HepG2 (cell line): ENCODE measurements around the gene TP53BP2.

Source experiments
- ZBTB21 ChIP-seq: sonication (generic); formaldehyde crosslinking; IDR thresholded peaks from 2 replicates; pipeline ENCODE4 v1.4.0; 2020; ENCODE audit warnings: missing genetic modification reagents
- TF ChIP-seq, protein P1 (sequence below): sonication (generic); formaldehyde crosslinking; IDR thresholded peaks from one replicate; pipeline ENCODE4 v1.5.1; 2020; ENCODE audit warnings: mild to moderate bottlenecking, missing genetic modification reagents; ENCODE audit errors: not compliant biosample characterization

DNA sequence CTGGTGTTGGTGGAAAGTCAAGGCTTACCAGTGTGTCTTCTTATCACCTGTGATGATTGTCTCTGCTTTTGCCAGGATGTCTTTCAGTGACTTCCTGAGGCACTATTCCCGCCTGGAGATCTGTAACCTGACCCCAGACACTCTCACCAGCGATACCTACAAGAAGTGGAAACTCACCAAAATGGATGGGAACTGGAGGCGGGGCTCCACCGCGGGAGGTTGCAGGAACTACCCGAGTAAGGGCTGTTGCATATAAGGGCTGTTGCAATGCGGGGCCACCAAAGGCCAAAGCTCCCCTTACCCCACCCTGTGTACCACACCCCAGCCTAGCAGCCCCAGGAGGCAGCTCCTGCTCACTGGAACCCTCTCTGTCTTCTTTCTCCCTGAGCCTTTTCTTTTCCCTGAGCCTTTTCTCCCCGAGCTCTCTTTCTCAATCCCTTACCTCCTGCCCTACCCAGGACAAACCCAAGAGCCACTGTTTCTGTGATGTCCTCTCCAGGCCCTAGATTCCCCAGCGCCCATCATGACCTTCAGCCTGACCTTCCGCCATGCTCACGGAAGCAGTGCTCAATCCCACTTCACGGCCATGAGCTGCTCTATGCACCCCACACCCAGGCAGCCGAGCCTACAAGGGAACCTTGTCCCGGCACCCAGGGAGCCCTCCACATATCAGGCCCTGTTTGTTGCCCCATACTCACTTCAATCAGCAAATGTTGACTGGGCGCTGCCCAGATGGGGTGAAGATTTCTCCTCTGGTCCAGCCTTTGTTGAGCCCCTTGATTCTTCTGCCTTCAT lies 92.8 kb downstream of the TP53BP2 start:
- TF ChIP-seq, protein P1, sequence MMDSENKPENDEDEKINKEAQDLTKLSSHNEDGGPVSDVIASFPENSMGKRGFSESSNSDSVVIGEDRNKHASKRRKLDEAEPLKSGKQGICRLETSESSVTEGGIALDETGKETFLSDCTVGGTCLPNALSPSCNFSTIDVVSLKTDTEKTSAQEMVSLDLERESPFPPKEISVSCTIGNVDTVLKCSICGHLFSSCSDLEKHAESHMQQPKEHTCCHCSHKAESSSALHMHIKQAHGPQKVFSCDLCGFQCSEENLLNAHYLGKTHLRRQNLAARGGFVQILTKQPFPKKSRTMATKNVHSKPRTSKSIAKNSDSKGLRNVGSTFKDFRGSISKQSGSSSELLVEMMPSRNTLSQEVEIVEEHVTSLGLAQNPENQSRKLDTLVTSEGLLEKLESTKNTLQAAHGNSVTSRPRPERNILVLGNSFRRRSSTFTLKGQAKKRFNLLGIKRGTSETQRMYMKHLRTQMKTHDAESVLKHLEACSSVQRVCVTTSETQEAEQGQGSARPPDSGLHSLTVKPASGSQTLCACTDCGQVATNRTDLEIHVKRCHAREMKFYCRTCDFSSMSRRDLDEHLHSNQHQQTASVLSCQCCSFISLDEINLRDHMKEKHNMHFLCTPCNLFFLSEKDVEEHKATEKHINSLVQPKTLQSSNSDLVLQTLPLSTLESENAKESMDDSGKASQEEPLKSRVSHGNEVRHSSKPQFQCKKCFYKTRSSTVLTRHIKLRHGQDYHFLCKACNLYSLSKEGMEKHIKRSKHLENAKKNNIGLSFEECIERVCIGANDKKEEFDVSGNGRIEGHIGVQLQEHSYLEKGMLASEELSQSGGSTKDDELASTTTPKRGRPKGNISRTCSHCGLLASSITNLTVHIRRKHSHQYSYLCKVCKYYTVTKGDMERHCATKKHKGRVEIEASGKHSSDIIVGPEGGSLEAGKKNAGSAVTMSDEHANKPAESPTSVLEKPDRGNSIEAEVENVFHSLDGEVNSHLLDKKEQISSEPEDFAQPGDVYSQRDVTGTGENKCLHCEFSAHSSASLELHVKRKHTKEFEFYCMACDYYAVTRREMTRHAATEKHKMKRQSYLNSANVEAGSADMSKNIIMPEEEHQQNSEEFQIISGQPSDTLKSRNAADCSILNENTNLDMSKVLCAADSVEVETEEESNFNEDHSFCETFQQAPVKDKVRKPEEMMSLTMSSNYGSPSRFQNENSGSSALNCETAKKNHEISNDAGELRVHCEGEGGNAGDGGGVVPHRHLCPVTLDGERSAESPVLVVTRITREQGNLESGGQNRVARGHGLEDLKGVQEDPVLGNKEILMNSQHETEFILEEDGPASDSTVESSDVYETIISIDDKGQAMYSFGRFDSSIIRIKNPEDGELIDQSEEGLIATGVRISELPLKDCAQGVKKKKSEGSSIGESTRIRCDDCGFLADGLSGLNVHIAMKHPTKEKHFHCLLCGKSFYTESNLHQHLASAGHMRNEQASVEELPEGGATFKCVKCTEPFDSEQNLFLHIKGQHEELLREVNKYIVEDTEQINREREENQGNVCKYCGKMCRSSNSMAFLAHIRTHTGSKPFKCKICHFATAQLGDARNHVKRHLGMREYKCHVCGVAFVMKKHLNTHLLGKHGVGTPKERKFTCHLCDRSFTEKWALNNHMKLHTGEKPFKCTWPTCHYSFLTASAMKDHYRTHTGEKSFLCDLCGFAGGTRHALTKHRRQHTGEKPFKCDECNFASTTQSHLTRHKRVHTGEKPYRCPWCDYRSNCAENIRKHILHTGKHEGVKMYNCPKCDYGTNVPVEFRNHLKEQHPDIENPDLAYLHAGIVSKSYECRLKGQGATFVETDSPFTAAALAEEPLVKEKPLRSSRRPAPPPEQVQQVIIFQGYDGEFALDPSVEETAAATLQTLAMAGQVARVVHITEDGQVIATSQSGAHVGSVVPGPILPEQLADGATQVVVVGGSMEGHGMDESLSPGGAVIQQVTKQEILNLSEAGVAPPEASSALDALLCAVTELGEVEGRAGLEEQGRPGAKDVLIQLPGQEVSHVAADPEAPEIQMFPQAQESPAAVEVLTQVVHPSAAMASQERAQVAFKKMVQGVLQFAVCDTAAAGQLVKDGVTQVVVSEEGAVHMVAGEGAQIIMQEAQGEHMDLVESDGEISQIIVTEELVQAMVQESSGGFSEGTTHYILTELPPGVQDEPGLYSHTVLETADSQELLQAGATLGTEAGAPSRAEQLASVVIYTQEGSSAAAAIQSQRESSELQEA (CRISPR knock-in tag), result no peak
- TF ChIP-seq ZBTB21, result no peak
